HepG2 (cell line): ENCODE measurements around the gene SNHG17. TPM values are rescaled to one million over a fixed set of nuclear protein-coding genes. Genes with fewer than 3 reads are reported as not detected.
A peak's percentile ranks its signal among the peaks of the same experiment; 100 is the strongest.

Source experiments
- CENPX ChIP-seq: sonication (generic); formaldehyde crosslinking; IDR thresholded peaks from 2 replicates; pipeline ENCODE4 v1.9.0; 2021; ENCODE audit warnings: mild to moderate bottlenecking, missing genetic modification reagents, moderate library complexity
- ELF3 ChIP-seq: IDR thresholded peaks from 2 replicates; pipeline ENCODE4 v1.6.1; 2016; ENCODE audit warnings: missing genetic modification reagents, missing compliant biosample characterization
- JARID2 ChIP-seq: sonication (generic); formaldehyde crosslinking; IDR thresholded peaks from 2 replicates; pipeline ENCODE4 v1.8.1; 2023; ENCODE audit warnings: missing genetic modification reagents, inconsistent platforms; ENCODE audit not compliant: insufficient replicate concordance
- KAT7 ChIP-seq: IDR thresholded peaks from 2 replicates; pipeline ENCODE4 v1.6.1; 2018; ENCODE audit warnings: borderline replicate concordance, missing compliant biosample characterization
- PPARG ChIP-seq: conservative IDR thresholded peaks from 2 replicates; pipeline ENCODE4 v1.6.1; 2016; ENCODE audit warnings: missing biosample characterization, missing genetic modification reagents
- SMARCC2 ChIP-seq: fragments of 450-650 bp; IDR thresholded peaks from 2 replicates; pipeline ENCODE4 v1.6.1; 2017; ENCODE audit warnings: antibody characterized with exemption, mild to moderate bottlenecking
- SP2 ChIP-seq: sonication (generic); formaldehyde crosslinking; IDR thresholded peaks from 2 replicates; pipeline ENCODE4 v1.5.1; 2020; ENCODE audit warnings: mild to moderate bottlenecking, missing genetic modification reagents
- ZC3H4 ChIP-seq: sonication (generic); formaldehyde crosslinking; IDR thresholded peaks from 2 replicates; pipeline ENCODE4 v1.4.0; 2020; ENCODE audit warnings: missing genetic modification reagents, borderline replicate concordance
- ZFY ChIP-seq: sonication (generic); formaldehyde crosslinking; IDR thresholded peaks from 2 replicates; pipeline ENCODE4 v1.4.0; 2020; ENCODE audit warnings: missing genetic modification reagents
- ZNF18 ChIP-seq: sonication (generic); formaldehyde crosslinking; IDR thresholded peaks from 2 replicates; pipeline ENCODE4 v1.8.0; 2022; ENCODE audit warnings: mild to moderate bottlenecking, missing genetic modification reagents; ENCODE audit not compliant: insufficient replicate concordance
- ZNF350 ChIP-seq: sonication (generic); formaldehyde crosslinking; IDR thresholded peaks from 2 replicates; pipeline ENCODE4 v1.4.0; 2020; ENCODE audit warnings: mild to moderate bottlenecking, low read depth, missing genetic modification reagents, borderline replicate concordance
- ZNF451 ChIP-seq: sonication (generic); formaldehyde crosslinking; IDR thresholded peaks from 2 replicates; pipeline ENCODE4 v1.5.0; 2020; ENCODE audit warnings: mild to moderate bottlenecking, missing genetic modification reagents
- ZNF569 ChIP-seq: sonication (generic); formaldehyde crosslinking; IDR thresholded peaks from 2 replicates; pipeline ENCODE4 v1.5.0; 2020; ENCODE audit warnings: mild to moderate bottlenecking, missing genetic modification reagents, moderate library complexity, borderline replicate concordance
- ZNF589 ChIP-seq: sonication (generic); formaldehyde crosslinking; conservative IDR thresholded peaks from 2 replicates; pipeline ENCODE4 v1.8.0; 2022; ENCODE audit warnings: mild to moderate bottlenecking, moderate library complexity, missing genetic modification reagents
- ZNF709 ChIP-seq: sonication (generic); formaldehyde crosslinking; IDR thresholded peaks from 2 replicates; pipeline ENCODE4 v1.5.0; 2020; ENCODE audit warnings: mild to moderate bottlenecking, missing genetic modification reagents
- ZNF768 ChIP-seq: sonication (generic); formaldehyde crosslinking; IDR thresholded peaks from 2 replicates; pipeline ENCODE4 v1.4.0; 2020; ENCODE audit warnings: missing genetic modification reagents
- polyA plus RNA-seq, 8 experiments: library from polyadenylated mRNA; depleted of rRNA in 3 of 8; stranded (reverse) in 7 of 8; unstranded in 1 of 8; fragments of >200 nt; fragmentation: Illumina TruSeq in 4 of 8; extraction: Trizol in 4 of 8; gene quantifications; 2 replicates each; pipeline versions ENCODE4 v1.2.1 to v1.2.3, GENCODE V29; 2011 to 2016; ENCODE audit warnings: low read depth in 4 of 8, missing spikeins in 1 of 8, mixed read lengths in 1 of 8; ENCODE audit not compliant: insufficient read depth in 1 of 8
- total RNA-seq, 5 experiments: library from RNA; depleted of rRNA; stranded (reverse); fragments of >200 nt; fragmentation: Illumina TruSeq; extraction: Trizol; gene quantifications; 2 replicates each; pipeline ENCODE4 v1.2.3, GENCODE V29; 2016; ENCODE audit warnings: low read depth in 1 of 5
- TF ChIP-seq, protein P1 (sequence below): fragments of 450-650 bp; IDR thresholded peaks from 2 replicates; pipeline ENCODE4 v1.6.1; 2017; ENCODE audit warnings: mild to moderate bottlenecking
- TF ChIP-seq, protein P2 (sequence below): sonication (generic); formaldehyde crosslinking; IDR thresholded peaks from 2 replicates; pipeline ENCODE4 v1.4.0; 2020; ENCODE audit warnings: missing genetic modification reagents
- TF ChIP-seq, protein P3 (sequence below): IDR thresholded peaks from 2 replicates; pipeline ENCODE4 v1.6.1; 2016; ENCODE audit warnings: mild to moderate bottlenecking, missing biosample characterization, missing genetic modification reagents

Gene SNHG17
- total and polyA plus RNA-seq, 2 of the 13 experiments (the other 11 are each of a cell fraction or from before 2014, with no cell fraction given), result 26.2 to 41.2 TPM

DNA sequence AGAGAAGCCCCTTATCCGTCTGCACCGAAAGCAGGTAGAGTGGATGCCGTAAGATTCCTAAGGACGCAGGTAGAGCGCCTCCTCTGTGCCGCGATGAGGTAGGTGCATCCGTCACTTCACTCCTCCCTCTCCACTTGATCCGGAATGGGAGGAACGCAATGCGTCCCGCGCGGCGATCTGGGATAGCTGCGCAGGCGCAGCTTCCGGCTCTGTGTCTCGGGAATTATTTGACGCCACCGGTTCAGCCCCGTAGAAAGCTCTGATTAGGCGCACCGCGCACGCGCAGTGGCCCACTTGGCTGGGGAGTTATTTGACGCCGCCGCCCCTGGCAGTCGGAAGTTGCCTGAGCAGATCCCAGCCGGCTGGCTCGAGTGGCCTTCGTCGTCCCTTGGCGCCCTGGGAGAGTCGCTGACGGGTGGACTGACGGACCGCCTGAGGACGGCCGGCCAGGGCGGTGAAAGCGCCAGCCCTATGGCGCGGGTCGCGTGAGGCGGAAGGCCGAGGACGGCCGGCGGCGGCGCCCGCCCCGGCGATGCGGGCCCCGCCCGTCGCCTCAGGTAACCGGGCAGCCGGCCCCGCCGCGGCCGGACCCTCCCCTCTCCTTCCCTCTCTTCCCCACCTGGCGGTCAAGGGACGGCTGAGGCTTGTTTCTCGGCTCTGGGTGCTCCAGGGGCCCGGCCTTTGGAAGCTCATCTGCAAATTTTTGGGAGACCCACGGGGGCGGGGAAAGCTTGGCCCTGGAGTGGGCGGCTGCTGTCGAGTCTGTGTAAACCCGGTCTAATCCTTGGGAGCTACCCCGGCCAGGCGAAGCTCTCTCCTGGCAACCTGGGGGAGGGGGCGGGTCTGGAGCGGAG, 37.6 kb upstream of the SNHG17 start, which contains the start of gene RALGAPB (continued):
- TF ChIP-seq, protein P1, sequence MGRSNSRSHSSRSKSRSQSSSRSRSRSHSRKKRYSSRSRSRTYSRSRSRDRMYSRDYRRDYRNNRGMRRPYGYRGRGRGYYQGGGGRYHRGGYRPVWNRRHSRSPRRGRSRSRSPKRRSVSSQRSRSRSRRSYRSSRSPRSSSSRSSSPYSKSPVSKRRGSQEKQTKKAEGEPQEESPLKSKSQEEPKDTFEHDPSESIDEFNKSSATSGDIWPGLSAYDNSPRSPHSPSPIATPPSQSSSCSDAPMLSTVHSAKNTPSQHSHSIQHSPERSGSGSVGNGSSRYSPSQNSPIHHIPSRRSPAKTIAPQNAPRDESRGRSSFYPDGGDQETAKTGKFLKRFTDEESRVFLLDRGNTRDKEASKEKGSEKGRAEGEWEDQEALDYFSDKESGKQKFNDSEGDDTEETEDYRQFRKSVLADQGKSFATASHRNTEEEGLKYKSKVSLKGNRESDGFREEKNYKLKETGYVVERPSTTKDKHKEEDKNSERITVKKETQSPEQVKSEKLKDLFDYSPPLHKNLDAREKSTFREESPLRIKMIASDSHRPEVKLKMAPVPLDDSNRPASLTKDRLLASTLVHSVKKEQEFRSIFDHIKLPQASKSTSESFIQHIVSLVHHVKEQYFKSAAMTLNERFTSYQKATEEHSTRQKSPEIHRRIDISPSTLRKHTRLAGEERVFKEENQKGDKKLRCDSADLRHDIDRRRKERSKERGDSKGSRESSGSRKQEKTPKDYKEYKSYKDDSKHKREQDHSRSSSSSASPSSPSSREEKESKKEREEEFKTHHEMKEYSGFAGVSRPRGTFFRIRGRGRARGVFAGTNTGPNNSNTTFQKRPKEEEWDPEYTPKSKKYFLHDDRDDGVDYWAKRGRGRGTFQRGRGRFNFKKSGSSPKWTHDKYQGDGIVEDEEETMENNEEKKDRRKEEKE, result no peak
- TF ChIP-seq CENPX (CRISPR knock-in tag) (no peak), ZNF709 (CRISPR knock-in tag) (peak; percentile 86; the same call in 1 of the 2 replicates), ZFY (CRISPR knock-in tag) (peak; percentile 99), ZNF18 (peak; percentile 15), ZNF451 (CRISPR knock-in tag) (peak; percentile 57; the same call in 1 of the 2 replicates), SMARCC2 (no peak), ZNF569 (CRISPR knock-in tag) (no peak), ZNF768 (CRISPR knock-in tag) (peak; percentile 73; the same call in 1 of the 2 replicates), ZNF350 (peak; percentile 63), ELF3 (CRISPR knock-in tag) (peak; percentile 97), ZC3H4 (CRISPR knock-in tag) (no peak), PPARG (CRISPR knock-in tag) (peak; percentile 55), KAT7 (CRISPR knock-in tag) (no peak; the same call in 1 of the 2 replicates), ZNF589 (CRISPR knock-in tag) (no peak), JARID2 (CRISPR knock-in tag) (no peak), SP2 (CRISPR knock-in tag) (peak; percentile 65)
- TF ChIP-seq, protein P2, sequence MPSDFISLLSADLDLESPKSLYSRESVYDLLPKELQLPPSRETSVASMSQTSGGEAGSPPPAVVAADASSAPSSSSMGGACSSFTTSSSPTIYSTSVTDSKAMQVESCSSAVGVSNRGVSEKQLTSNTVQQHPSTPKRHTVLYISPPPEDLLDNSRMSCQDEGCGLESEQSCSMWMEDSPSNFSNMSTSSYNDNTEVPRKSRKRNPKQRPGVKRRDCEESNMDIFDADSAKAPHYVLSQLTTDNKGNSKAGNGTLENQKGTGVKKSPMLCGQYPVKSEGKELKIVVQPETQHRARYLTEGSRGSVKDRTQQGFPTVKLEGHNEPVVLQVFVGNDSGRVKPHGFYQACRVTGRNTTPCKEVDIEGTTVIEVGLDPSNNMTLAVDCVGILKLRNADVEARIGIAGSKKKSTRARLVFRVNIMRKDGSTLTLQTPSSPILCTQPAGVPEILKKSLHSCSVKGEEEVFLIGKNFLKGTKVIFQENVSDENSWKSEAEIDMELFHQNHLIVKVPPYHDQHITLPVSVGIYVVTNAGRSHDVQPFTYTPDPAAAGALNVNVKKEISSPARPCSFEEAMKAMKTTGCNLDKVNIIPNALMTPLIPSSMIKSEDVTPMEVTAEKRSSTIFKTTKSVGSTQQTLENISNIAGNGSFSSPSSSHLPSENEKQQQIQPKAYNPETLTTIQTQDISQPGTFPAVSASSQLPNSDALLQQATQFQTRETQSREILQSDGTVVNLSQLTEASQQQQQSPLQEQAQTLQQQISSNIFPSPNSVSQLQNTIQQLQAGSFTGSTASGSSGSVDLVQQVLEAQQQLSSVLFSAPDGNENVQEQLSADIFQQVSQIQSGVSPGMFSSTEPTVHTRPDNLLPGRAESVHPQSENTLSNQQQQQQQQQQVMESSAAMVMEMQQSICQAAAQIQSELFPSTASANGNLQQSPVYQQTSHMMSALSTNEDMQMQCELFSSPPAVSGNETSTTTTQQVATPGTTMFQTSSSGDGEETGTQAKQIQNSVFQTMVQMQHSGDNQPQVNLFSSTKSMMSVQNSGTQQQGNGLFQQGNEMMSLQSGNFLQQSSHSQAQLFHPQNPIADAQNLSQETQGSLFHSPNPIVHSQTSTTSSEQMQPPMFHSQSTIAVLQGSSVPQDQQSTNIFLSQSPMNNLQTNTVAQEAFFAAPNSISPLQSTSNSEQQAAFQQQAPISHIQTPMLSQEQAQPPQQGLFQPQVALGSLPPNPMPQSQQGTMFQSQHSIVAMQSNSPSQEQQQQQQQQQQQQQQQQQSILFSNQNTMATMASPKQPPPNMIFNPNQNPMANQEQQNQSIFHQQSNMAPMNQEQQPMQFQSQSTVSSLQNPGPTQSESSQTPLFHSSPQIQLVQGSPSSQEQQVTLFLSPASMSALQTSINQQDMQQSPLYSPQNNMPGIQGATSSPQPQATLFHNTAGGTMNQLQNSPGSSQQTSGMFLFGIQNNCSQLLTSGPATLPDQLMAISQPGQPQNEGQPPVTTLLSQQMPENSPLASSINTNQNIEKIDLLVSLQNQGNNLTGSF (CRISPR knock-in tag), result 0 out of 2 replicates have a peak, but pooled peaks have one; percentile 66
- TF ChIP-seq, protein P3, sequence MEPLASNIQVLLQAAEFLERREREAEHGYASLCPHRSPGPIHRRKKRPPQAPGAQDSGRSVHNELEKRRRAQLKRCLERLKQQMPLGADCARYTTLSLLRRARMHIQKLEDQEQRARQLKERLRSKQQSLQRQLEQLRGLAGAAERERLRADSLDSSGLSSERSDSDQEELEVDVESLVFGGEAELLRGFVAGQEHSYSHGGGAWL (CRISPR knock-in tag), result peak; percentile 85
